Skeletal muscle satellite cell (primary cell): ENCODE results near the gene MYO3B.
"Not testable (repeated sequence)": the region's sequence is repeated elsewhere in the genome, so short reads cannot be mapped to it uniquely, and the experiment has no call there.

ENCODE experiments used
- H3K27me3 ChIP-seq: 2 replicates; pipeline ENCODE4 v1.7.0; 2013; ENCODE audit warnings: low read length; ENCODE audit not compliant: control insufficient read depth, insufficient read depth
- H3K36me3 ChIP-seq: 2 replicates; pipeline ENCODE4 v1.7.0; 2013; ENCODE audit warnings: mild to moderate bottlenecking, control low read depth, low read length; ENCODE audit not compliant: insufficient read depth
- H3K4me1 ChIP-seq: 2 replicates; pipeline ENCODE4 v1.7.0; 2013; ENCODE audit warnings: low read length; ENCODE audit not compliant: control insufficient read depth, insufficient read depth
- H3K4me2 ChIP-seq: 2 replicates; pipeline ENCODE4 v1.7.0; 2013; ENCODE audit warnings: mild to moderate bottlenecking, low read length
- H3K4me3 ChIP-seq: 2 replicates; pipeline ENCODE4 v1.7.0; 2013; ENCODE audit warnings: low read length
- H3K9ac ChIP-seq: 2 replicates; pipeline ENCODE4 v1.7.0; 2013; ENCODE audit warnings: mild to moderate bottlenecking, low read depth, low read length, moderate library complexity
- H3K9me3 ChIP-seq: replicated peaks from 2 replicates; pipeline ENCODE4 v1.7.0; 2013; ENCODE audit warnings: mild to moderate bottlenecking, control low read depth, low read length

MYO3B gene

GRCh38 chr2:170201734-170202393 lies 23.9 kb downstream of the MYO3B start:
- Histone ChIP-seq H3K4me2 (no peak overlapping the region), H3K4me3 (no peak overlapping the region), H3K9ac (no peak overlapping the region), H3K9me3 (no peaks in the 10 kb centered on the region), H3K36me3 (no peaks in the 10 kb centered on the region), H3K4me1 (no peaks in the 10 kb centered on the region), H3K27me3 (peaks cover 5% of the 10 kb centered on the region)

GRCh38 chr2:170202437-170202836 lies 24.5 kb downstream of the MYO3B start:
- Histone ChIP-seq H3K4me3 (no peak overlapping the region), H3K36me3 (no peaks in the 10 kb centered on the region), H3K27me3 (peaks cover 5% of the 10 kb centered on the region), H3K4me1 (no peaks in the 10 kb centered on the region), H3K9ac (no peak overlapping the region), H3K9me3 (no peaks in the 10 kb centered on the region), H3K4me2 (no peak overlapping the region)

GRCh38 chr2:170204298-170204951 lies 26.5 kb downstream of the MYO3B start:
- Histone ChIP-seq H3K27me3 (peaks cover 5% of the 10 kb centered on the region), H3K36me3 (no peaks in the 10 kb centered on the region), H3K9ac (no peak overlapping the region), H3K4me2 (no peak overlapping the region), H3K4me3 (no peak overlapping the region), H3K4me1 (no peaks in the 10 kb centered on the region), H3K9me3 (peaks cover 3% of the 10 kb centered on the region)

- H3K36me3 ChIP-seq, result no peaks in the 10 kb centered on the region
- peaks cover 3% of the 10 kb centered on the region for H3K9me3 ChIP-seq
- no peak overlapping the region for H3K4me2 ChIP-seq
- H3K4me1 ChIP-seq, result no peaks in the 10 kb centered on the region
- peaks cover 2% of the 10 kb centered on the region for H3K27me3 ChIP-seq
- H3K4me3 ChIP-seq, result no peak overlapping the region
- H3K9ac ChIP-seq, result no peak overlapping the region
Observed at GRCh38 chr2:170206246-170206645, 28.3 kb downstream of the MYO3B start.

- no peaks in the 10 kb centered on the region for H3K36me3 ChIP-seq
- H3K4me2 ChIP-seq, result no peak overlapping the region
- H3K4me3 ChIP-seq, result no peak overlapping the region
- H3K9ac ChIP-seq, result no peak overlapping the region
- no peaks in the 10 kb centered on the region for H3K4me1 ChIP-seq
- H3K9me3 ChIP-seq, result peaks cover 3% of the 10 kb centered on the region
- H3K27me3 ChIP-seq, result peaks cover 2% of the 10 kb centered on the region
Observed at GRCh38 chr2:170206805-170207407, 29.0 kb downstream of the MYO3B start.

- Histone ChIP-seq H3K36me3 (no peaks in the 10 kb centered on the region), H3K9ac (no peak overlapping the region), H3K27me3 (peaks cover 2% of the 10 kb centered on the region), H3K4me1 (no peaks in the 10 kb centered on the region), H3K4me2 (no peak overlapping the region), H3K9me3 (peaks cover 3% of the 10 kb centered on the region), H3K4me3 (no peak overlapping the region)
Observed at GRCh38 chr2:170207901-170208300, 30.0 kb downstream of the MYO3B start.

- Histone ChIP-seq H3K27me3 (peaks cover 2% of the 10 kb centered on the region), H3K9ac (no peak overlapping the region), H3K4me1 (no peaks in the 10 kb centered on the region), H3K36me3 (no peaks in the 10 kb centered on the region), H3K9me3 (peaks cover 3% of the 10 kb centered on the region), H3K4me2 (no peak overlapping the region), H3K4me3 (no peak overlapping the region)
Observed at GRCh38 chr2:170208967-170209366, 31.0 kb downstream of the MYO3B start.

GRCh38 chr2:170212625-170213280 lies 34.8 kb downstream of the MYO3B start:
- Histone ChIP-seq H3K9ac (no peak overlapping the region), H3K4me2 (no peak overlapping the region), H3K27me3 (no peaks in the 10 kb centered on the region), H3K9me3 (peaks cover under 1% of the 10 kb centered on the region), H3K36me3 (no peaks in the 10 kb centered on the region), H3K4me1 (no peaks in the 10 kb centered on the region), H3K4me3 (no peak overlapping the region)

GRCh38 chr2:170213281-170213625 lies 35.3 kb downstream of the MYO3B start:
- H3K27me3 ChIP-seq, H3K36me3 ChIP-seq, H3K9ac ChIP-seq, H3K9me3 ChIP-seq, H3K4me3 ChIP-seq, H3K4me1 ChIP-seq, H3K4me2 ChIP-seq: not testable (repeated sequence)

- no peaks in the 10 kb centered on the region for H3K27me3 ChIP-seq
- H3K4me2 ChIP-seq, result no peak overlapping the region
- H3K4me3 ChIP-seq, result no peak overlapping the region
Observed at GRCh38 chr2:170213651-170214050, 35.7 kb downstream of the MYO3B start.

GRCh38 chr2:170214309-170214948 lies 36.5 kb downstream of the MYO3B start:
- Histone ChIP-seq H3K9me3 (no peaks in the 10 kb centered on the region), H3K27me3 (no peaks in the 10 kb centered on the region), H3K4me3 (no peak overlapping the region), H3K36me3 (no peaks in the 10 kb centered on the region), H3K4me1 (no peaks in the 10 kb centered on the region), H3K9ac (no peak overlapping the region), H3K4me2 (no peak overlapping the region)

More at GRCh38 chr2:170213651-170214050, 35.7 kb downstream of the MYO3B start:
- no peaks in the 10 kb centered on the region for H3K9me3 ChIP-seq
- H3K9ac ChIP-seq, result no peak overlapping the region
- H3K36me3 ChIP-seq, result no peaks in the 10 kb centered on the region
- H3K4me1 ChIP-seq, result no peaks in the 10 kb centered on the region
